ENCODE results near the gene UNC50.

Gene UNC50

DNA sequence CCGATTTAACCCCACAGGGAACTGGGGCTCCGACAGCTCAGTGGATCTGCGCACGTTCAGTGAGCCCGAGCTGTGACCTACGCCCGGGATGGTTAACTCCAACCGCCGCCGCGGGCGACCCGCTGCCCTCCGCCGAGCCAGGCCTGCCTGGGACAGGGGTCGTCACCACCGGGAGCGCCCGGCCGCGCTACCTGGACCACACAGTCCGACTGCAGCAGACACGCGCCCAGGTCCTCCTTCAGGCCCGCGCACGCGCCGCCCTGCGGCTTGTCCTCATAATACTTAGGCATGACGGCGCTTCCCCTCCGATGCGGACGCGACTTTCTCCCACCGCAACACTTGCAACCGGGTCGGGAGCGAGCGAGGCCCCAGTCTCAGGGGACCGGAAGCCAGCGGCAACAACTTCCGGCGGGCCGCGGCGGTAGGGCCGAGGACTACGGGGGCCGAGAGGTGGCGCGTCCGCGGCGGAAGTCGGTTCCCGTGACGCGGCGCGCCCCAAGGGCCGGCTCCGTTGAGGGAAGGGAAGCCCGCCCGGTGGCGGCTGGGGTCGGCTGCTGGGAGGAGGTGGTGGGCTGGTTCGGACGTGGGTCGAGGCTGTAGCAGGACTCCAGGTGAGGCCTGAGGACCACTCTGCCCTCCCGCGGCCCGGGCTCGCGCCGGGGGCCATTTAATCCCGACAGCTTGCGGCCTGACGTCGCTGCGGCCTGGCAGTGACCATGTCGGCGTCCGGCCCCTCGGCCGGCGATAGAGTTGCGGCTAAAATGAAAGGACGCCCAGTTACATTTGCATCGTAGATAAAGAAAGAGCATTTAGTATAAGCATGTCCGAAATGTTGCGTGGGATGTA, at the start of gene UNC50, which contains the start of gene COA5:
UNC50 (plus strand) TSS at position 474 of the 846 bp plus-strand sequence. CDS start 1,171 bp downstream, outside the sequence.
COA5 (minus strand) TSS at position 397 of the 846 bp plus-strand sequence; CDS start at position 290, 107 bp downstream.
- H3K36me3 ChIP-seq (ENCODE audit: low read length) = peaks cover 3% of the 10 kb centered on the region; the same call in 1 of the 2 replicates
- H2AFZ ChIP-seq (ENCODE audit: low read depth, low read length, severe bottlenecking) = peak within 1 kb of the TSS; percentile 91
- peaks cover 28% of the 10 kb centered on the region for H3K79me2 ChIP-seq (ENCODE audit: insufficient read depth, low read length)
- H3F3A ChIP-seq (ENCODE audit: insufficient read depth) = no peaks in the 10 kb centered on the region
- H3K9ac ChIP-seq (ENCODE audit: low read length) = peak within 1 kb of the TSS; percentile 94
- H3K9me2 ChIP-seq (replicated peaks; ENCODE audit: insufficient read depth, low read length) = no peaks in the 10 kb centered on the region
- peak within 1 kb of the TSS; percentile 61 for H3K27ac ChIP-seq (ENCODE audit: low read depth, low read length)
- no peak for TF ChIP-seq EZH2phosphoT487 (conservative IDR thresholded peaks at IDR 0.05; ENCODE audit: low read length)
- TF ChIP-seq CTCF (IDR thresholded peaks at IDR 0.05; ENCODE audit: insufficient read depth, low read length, poor library complexity, severe bottlenecking) = no peak
- no peaks in the 10 kb centered on the region for H3K27me3 ChIP-seq (ENCODE audit: low read length)
- H3K9me3 ChIP-seq (ENCODE audit: insufficient read depth, low read length) = no peaks in the 10 kb centered on the region
- peak within 1 kb of the TSS; percentile 87 for H3K4me3 ChIP-seq (ENCODE audit: insufficient read depth, low read length, poor library complexity, severe bottlenecking)
- H3K4me2 ChIP-seq (ENCODE audit: low read depth, low read length, poor library complexity, severe bottlenecking) = peak within 1 kb of the TSS; percentile 76
- no peaks in the 10 kb centered on the region for H4K20me1 ChIP-seq (ENCODE audit: low read depth, low read length)

GRCh38 chr2:98558852-98559530, 49.4 kb upstream of the UNC50 start:
- Histone ChIP-seq H3K27me3 (ENCODE audit: low read length) (no peaks in the 10 kb centered on the region), H3K4me3 (ENCODE audit: insufficient read depth, low read length, poor library complexity, severe bottlenecking) (no peak overlapping the region), H3K9me2 (replicated peaks; ENCODE audit: insufficient read depth, low read length) (no peaks in the 10 kb centered on the region), H3K27ac (ENCODE audit: low read depth, low read length) (no peak overlapping the region), H3F3A (ENCODE audit: insufficient read depth) (no peaks in the 10 kb centered on the region), H3K36me3 (ENCODE audit: low read length) (no peaks in the 10 kb centered on the region), H3K9me3 (ENCODE audit: insufficient read depth, low read length) (no peaks in the 10 kb centered on the region), H3K4me2 (ENCODE audit: low read depth, low read length, poor library complexity, severe bottlenecking) (no peak overlapping the region), H3K79me2 (ENCODE audit: insufficient read depth, low read length) (no peaks in the 10 kb centered on the region), H2AFZ (ENCODE audit: low read depth, low read length, severe bottlenecking) (no peak overlapping the region), H3K9ac (ENCODE audit: low read length) (no peak overlapping the region), H4K20me1 (ENCODE audit: low read depth, low read length) (no peaks in the 10 kb centered on the region)
- no peak for TF ChIP-seq EZH2phosphoT487 (conservative IDR thresholded peaks at IDR 0.05; ENCODE audit: low read length)
- no peak for TF ChIP-seq CTCF (IDR thresholded peaks at IDR 0.05; ENCODE audit: insufficient read depth, low read length, poor library complexity, severe bottlenecking)

- no peaks in the 10 kb centered on the region for H3K9me2 ChIP-seq (replicated peaks; ENCODE audit: insufficient read depth, low read length)
- TF ChIP-seq CTCF (IDR thresholded peaks at IDR 0.05; ENCODE audit: insufficient read depth, low read length, poor library complexity, severe bottlenecking) (no peak), EZH2phosphoT487 (conservative IDR thresholded peaks at IDR 0.05; ENCODE audit: low read length) (no peak)
- no peak overlapping the region for H3K27ac ChIP-seq (ENCODE audit: low read depth, low read length)
- no peaks in the 10 kb centered on the region for H3F3A ChIP-seq (ENCODE audit: insufficient read depth)
- no peaks in the 10 kb centered on the region for H3K79me2 ChIP-seq (ENCODE audit: insufficient read depth, low read length)
- no peaks in the 10 kb centered on the region for H4K20me1 ChIP-seq (ENCODE audit: low read depth, low read length)
- no peak overlapping the region for H3K4me2 ChIP-seq (ENCODE audit: low read depth, low read length, poor library complexity, severe bottlenecking)
- no peak overlapping the region for H3K4me3 ChIP-seq (ENCODE audit: insufficient read depth, low read length, poor library complexity, severe bottlenecking)
- no peaks in the 10 kb centered on the region for H3K27me3 ChIP-seq (ENCODE audit: low read length)
- H2AFZ ChIP-seq (ENCODE audit: low read depth, low read length, severe bottlenecking) = no peak overlapping the region
- H3K36me3 ChIP-seq (ENCODE audit: low read length) = no peaks in the 10 kb centered on the region
- no peaks in the 10 kb centered on the region for H3K9me3 ChIP-seq (ENCODE audit: insufficient read depth, low read length)
- H3K9ac ChIP-seq (ENCODE audit: low read length) = no peak overlapping the region
These were observed 48.8 kb upstream of the UNC50 start for GRCh38 chr2:98559581-98559980.

Data from SU-DHL-6 (cell line).